Measurements from ENCODE around the gene BMP7. TPM values are rescaled to one million over a fixed set of nuclear protein-coding genes. Genes with fewer than 3 reads are reported as not detected.

BMP7 gene
- total and polyA plus RNA-seq, 7 donors = under 0.01 to 5.4 (median 2.5) TPM

- H3K27ac ChIP-seq = peak overlapping the region in 3 of 4 donors; percentile 70 to 77 (median 72)
- DNase-seq = no peak
Measured at GRCh38 chr20:57167292-57167655, 99.2 kb downstream of the BMP7 start.

GRCh38 chr20:57166568-57167291 is 99.7 kb downstream of the BMP7 start:
- H3K27ac ChIP-seq = peak overlapping the region in 1 of 4 donors; percentile 72
- no peaks in the 10 kb centered on the region for H3K9me3 ChIP-seq
- H3K4me3 ChIP-seq = no peak overlapping the region
- intact Hi-C loops (cut with DNase I) = no loop called here
- no peak for DNase-seq
- no peaks in the 10 kb centered on the region for H3K36me3 ChIP-seq
- TF ChIP-seq POLR2AphosphoS5 (IDR thresholded peaks at IDR 0.05) = no peak
- no peak for TF ChIP-seq EP300 (IDR thresholded peaks at IDR 0.05)
- TF ChIP-seq CTCF (IDR thresholded peaks at IDR 0.05) = no peak
- TF ChIP-seq POLR2A (IDR thresholded peaks at IDR 0.05) = no peak
- no peaks in the 10 kb centered on the region for H3K27me3 ChIP-seq
- peaks cover 0 to 24% (median 16%) of the 10 kb centered on the region in 4 donors for H3K4me1 ChIP-seq
- WGBS, 2 donors = 86 to 90% methylated on average over 18 of the region's 18 CpGs

More at GRCh38 chr20:57167292-57167655, 99.2 kb downstream of the BMP7 start:
- TF ChIP-seq EP300 (IDR thresholded peaks at IDR 0.05) = no peak
- TF ChIP-seq POLR2AphosphoS5 (IDR thresholded peaks at IDR 0.05) = no peak
- TF ChIP-seq POLR2A (IDR thresholded peaks at IDR 0.05) = no peak
- TF ChIP-seq CTCF (IDR thresholded peaks at IDR 0.05) = no peak
- Histone ChIP-seq H3K36me3 (no peaks in the 10 kb centered on the region), H3K4me1 (peaks cover 0 to 24% (median 16%) of the 10 kb centered on the region in 4 donors), H3K9me3 (no peaks in the 10 kb centered on the region), H3K4me3 (no peak overlapping the region), H3K27me3 (no peaks in the 10 kb centered on the region)
- WGBS, 2 donors = 91 to 95% methylated on average over 8 of the region's 8 CpGs
- intact Hi-C loops (cut with DNase I) = no loop called here

- no peak for TF ChIP-seq EP300 (IDR thresholded peaks at IDR 0.05)
- TF ChIP-seq POLR2A (IDR thresholded peaks at IDR 0.05) = no peak
- no peak for TF ChIP-seq POLR2AphosphoS5 (IDR thresholded peaks at IDR 0.05)
- TF ChIP-seq CTCF (IDR thresholded peaks at IDR 0.05) = no peak
- no peaks in the 10 kb centered on the region for H3K36me3 ChIP-seq
- no peaks in the 10 kb centered on the region for H3K27me3 ChIP-seq
- no peak overlapping the region for H3K4me3 ChIP-seq
- peaks cover 0 to 24% (median 16%) of the 10 kb centered on the region in 4 donors for H3K4me1 ChIP-seq
- peak; percentile 45 for DNase-seq
- intact Hi-C loops (cut with DNase I) = no loop called here
- H3K27ac ChIP-seq = no peak overlapping the region
- H3K9me3 ChIP-seq = no peaks in the 10 kb centered on the region
- 95% methylated on average over 13 of the region's 13 CpGs for WGBS, 2 donors
Measured at GRCh38 chr20:57165427-57166004, 100.9 kb downstream of the BMP7 start.

- TF ChIP-seq POLR2AphosphoS5 (IDR thresholded peaks at IDR 0.05) (no peak), CTCF (IDR thresholded peaks at IDR 0.05) (no peak), POLR2A (IDR thresholded peaks at IDR 0.05) (no peak), EP300 (IDR thresholded peaks at IDR 0.05) (no peak)
- peak; percentile 28 for DNase-seq
- H3K4me3 ChIP-seq = no peak overlapping the region
- H3K36me3 ChIP-seq = no peaks in the 10 kb centered on the region
- intact Hi-C loops (cut with DNase I) = no loop called here
- H3K27ac ChIP-seq = no peak overlapping the region
- H3K9me3 ChIP-seq = no peaks in the 10 kb centered on the region
- 82 to 85% methylated on average over 7 of the region's 7 CpGs for WGBS, 2 donors
- H3K27me3 ChIP-seq = no peaks in the 10 kb centered on the region
- H3K4me1 ChIP-seq = peaks cover 0 to 24% (median 16%) of the 10 kb centered on the region in 4 donors
Measured at GRCh38 chr20:57164872-57165271, 101.6 kb downstream of the BMP7 start.

Data from sigmoid colon (tissue), 7 donors.